Measurements from ENCODE around the gene ANKRD33B. TPM values are rescaled to one million over a fixed set of nuclear protein-coding genes. Genes with fewer than 3 reads are reported as not detected.
"Not testable (repeated sequence)": the region's sequence is repeated elsewhere in the genome, so short reads cannot be mapped to it uniquely, and the experiment has no call there.

The ANKRD33B gene
- polyA plus RNA-seq, 1 donor (not counting 4 experiments of a cell fraction or from before 2014, with no cell fraction given), result 1.9 TPM

GRCh38 chr5:10604975-10605374 lies 41.1 kb downstream of the ANKRD33B start:
- TF ChIP-seq CTCF (optimal IDR thresholded peaks at IDR 0.05 in 1 of 3, IDR thresholded peaks at IDR 0.05 in 1 of 3, conservative IDR thresholded peaks at IDR 0.05 in 1 of 3; ENCODE audit: extremely low read depth in 1 of 3, insufficient read depth in 2 of 3, low read length in 3 of 3), result no peak
- no peak for TF ChIP-seq EZH2 (IDR thresholded peaks at IDR 0.05; ENCODE audit: low read length)
- Histone ChIP-seq H3K4me3 (ENCODE audit: control insufficient read depth in 2 of 3, extremely low read depth in 1 of 3, insufficient read depth in 2 of 3, low read depth in 1 of 3, low read length in 3 of 3) (no peak overlapping the region), H3K9me3 (ENCODE audit: control insufficient read depth, low read depth, low read length) (no peaks in the 10 kb centered on the region), H2AFZ (ENCODE audit: control insufficient read depth, low read length) (no peak overlapping the region), H3K27me3 (ENCODE audit: control insufficient read depth, extremely low read depth, insufficient read depth, low read length) (no peaks in the 10 kb centered on the region), H3K9ac (ENCODE audit: control insufficient read depth, extremely low read depth, insufficient read depth, low read length) (no peak overlapping the region), H3K9me1 (ENCODE audit: control insufficient read depth, extremely low read depth, insufficient read depth, low read length) (no peaks in the 10 kb centered on the region), H4K20me1 (ENCODE audit: control insufficient read depth, extremely low read depth, insufficient read depth, low read length) (no peaks in the 10 kb centered on the region), H3K4me2 (ENCODE audit: control insufficient read depth, extremely low read depth, insufficient read depth, low read depth, low read length) (no peak overlapping the region), H3K4me1 (ENCODE audit: control insufficient read depth, extremely low read depth, insufficient read depth, low read length) (peaks cover 21% of the 10 kb centered on the region), H3K36me3 (ENCODE audit: control insufficient read depth in 2 of 2, extremely low read depth in 1 of 2, insufficient read depth in 2 of 2, low read length in 2 of 2) (no peaks in the 10 kb centered on the region), H3K79me2 (ENCODE audit: control insufficient read depth, insufficient read depth, low read length) (no peaks in the 10 kb centered on the region), H3K27ac (ENCODE audit: control insufficient read depth, insufficient read depth, low read length) (no peak overlapping the region)
- no peak for FAIRE-seq
- DNase-seq (ENCODE audit: low read depth, low spot score), result no peak
- dilution Hi-C loops (cut with MboI; ENCODE audit: extremely low pct_ligation_motif_present, low sequenced_read_pairs), result no loop called here

GRCh38 chr5:10606632-10607022 lies 42.8 kb downstream of the ANKRD33B start:
- FAIRE-seq; H3K4me2 ChIP-seq (ENCODE audit: control insufficient read depth, extremely low read depth, insufficient read depth, low read depth, low read length); H3K4me1 ChIP-seq (ENCODE audit: control insufficient read depth, extremely low read depth, insufficient read depth, low read length); H3K9me1 ChIP-seq (ENCODE audit: control insufficient read depth, extremely low read depth, insufficient read depth, low read length); H4K20me1 ChIP-seq (ENCODE audit: control insufficient read depth, extremely low read depth, insufficient read depth, low read length); H3K27me3 ChIP-seq (ENCODE audit: control insufficient read depth, extremely low read depth, insufficient read depth, low read length); H3K79me2 ChIP-seq (ENCODE audit: control insufficient read depth, insufficient read depth, low read length); H3K4me3 ChIP-seq (ENCODE audit: control insufficient read depth in 2 of 3, extremely low read depth in 1 of 3, insufficient read depth in 2 of 3, low read depth in 1 of 3, low read length in 3 of 3); H2AFZ ChIP-seq (ENCODE audit: control insufficient read depth, low read length); DNase-seq (ENCODE audit: low read depth, low spot score); H3K9ac ChIP-seq (ENCODE audit: control insufficient read depth, extremely low read depth, insufficient read depth, low read length); H3K27ac ChIP-seq (ENCODE audit: control insufficient read depth, insufficient read depth, low read length); dilution Hi-C loops (cut with MboI; ENCODE audit: extremely low pct_ligation_motif_present, low sequenced_read_pairs); H3K36me3 ChIP-seq (ENCODE audit: control insufficient read depth in 2 of 2, extremely low read depth in 1 of 2, insufficient read depth in 2 of 2, low read length in 2 of 2); H3K9me3 ChIP-seq (ENCODE audit: control insufficient read depth, low read depth, low read length): not testable (repeated sequence)

GRCh38 chr5:10607023-10607665 lies 43.3 kb downstream of the ANKRD33B start:
- Histone ChIP-seq H3K4me1 (ENCODE audit: control insufficient read depth, extremely low read depth, insufficient read depth, low read length) (no peaks in the 10 kb centered on the region), H3K9ac (ENCODE audit: control insufficient read depth, extremely low read depth, insufficient read depth, low read length) (no peak overlapping the region), H3K9me3 (ENCODE audit: control insufficient read depth, low read depth, low read length) (no peaks in the 10 kb centered on the region), H3K9me1 (ENCODE audit: control insufficient read depth, extremely low read depth, insufficient read depth, low read length) (no peaks in the 10 kb centered on the region), H4K20me1 (ENCODE audit: control insufficient read depth, extremely low read depth, insufficient read depth, low read length) (no peaks in the 10 kb centered on the region), H3K79me2 (ENCODE audit: control insufficient read depth, insufficient read depth, low read length) (no peaks in the 10 kb centered on the region), H3K4me3 (ENCODE audit: control insufficient read depth in 2 of 3, extremely low read depth in 1 of 3, insufficient read depth in 2 of 3, low read depth in 1 of 3, low read length in 3 of 3) (no peak overlapping the region), H3K27ac (ENCODE audit: control insufficient read depth, insufficient read depth, low read length) (no peak overlapping the region), H2AFZ (ENCODE audit: control insufficient read depth, low read length) (no peak overlapping the region), H3K27me3 (ENCODE audit: control insufficient read depth, extremely low read depth, insufficient read depth, low read length) (no peaks in the 10 kb centered on the region), H3K4me2 (ENCODE audit: control insufficient read depth, extremely low read depth, insufficient read depth, low read depth, low read length) (no peak overlapping the region), H3K36me3 (ENCODE audit: control insufficient read depth in 2 of 2, extremely low read depth in 1 of 2, insufficient read depth in 2 of 2, low read length in 2 of 2) (no peaks in the 10 kb centered on the region)
- FAIRE-seq, result no peak
- no peak for DNase-seq (ENCODE audit: low read depth, low spot score)
- TF ChIP-seq EZH2 (IDR thresholded peaks at IDR 0.05; ENCODE audit: low read length) (no peak), CTCF (optimal IDR thresholded peaks at IDR 0.05 in 1 of 3, IDR thresholded peaks at IDR 0.05 in 1 of 3, conservative IDR thresholded peaks at IDR 0.05 in 1 of 3; ENCODE audit: extremely low read depth in 1 of 3, insufficient read depth in 2 of 3, low read length in 3 of 3) (no peak)
- dilution Hi-C loops (cut with MboI; ENCODE audit: extremely low pct_ligation_motif_present, low sequenced_read_pairs), result no loop called here

Data from keratinocyte (primary cell).